PC-9 (cell line): ENCODE measurements around the gene PTPRM. TPM values are rescaled to one million over a fixed set of nuclear protein-coding genes. Genes with fewer than 3 reads are reported as not detected.

ENCODE experiments used
- BruUV-seq: library from RNA; stranded (reverse); fragments of 400-500 nt; replicated peaks from 2 replicates; lab custom pipeline; 2021; lab: Mats Ljungman, UMichigan
- CTCF ChIA-PET: fragments of 300-600 bp; sonication (Branson Sonifier 250); formaldehyde crosslinking; loops from one replicate; lab custom pipeline; 2022; ENCODE audit warnings: antibody characterized with exemption; lab: Charles Lee
- POLR2A ChIA-PET: fragments of 300-600 bp; sonication (Branson Sonifier 250); formaldehyde crosslinking; loops from one replicate; lab custom pipeline; 2022; ENCODE audit warnings: antibody characterized with exemption; ENCODE audit not compliant: unreplicated experiment; lab: Charles Lee
- DNase-seq, 2 experiments: peaks; one replicate each; pipeline versions ENCODE4 v3.0.0 to v3.0.0-alpha.2; 2015 to 2022; ENCODE audit warnings: mixed read lengths in 1 of 2
- H2AFZ ChIP-seq: fragments of 200-600 bp; sonication (generic); 2 replicates; pipeline ENCODE4 v1.8.1; 2017; ENCODE audit warnings: antibody characterized with exemption
- H3F3A ChIP-seq: fragments of 200-600 bp; sonication (generic); 2 replicates; pipeline ENCODE4 v1.8.1; 2017; ENCODE audit warnings: antibody characterized with exemption, mild to moderate bottlenecking, low read depth; ENCODE audit not compliant: insufficient read depth
- H3K27ac ChIP-seq: fragments of 200-600 bp; sonication (generic); 2 replicates; pipeline ENCODE4 v1.6.1; 2016; ENCODE audit warnings: mixed run types
- H3K27me3 ChIP-seq: fragments of 200-600 bp; sonication (generic); 2 replicates; pipeline ENCODE4 v1.6.1; 2016; ENCODE audit warnings: low read depth, mixed run types; ENCODE audit not compliant: insufficient read depth
- H3K36me3 ChIP-seq: fragments of 200-600 bp; sonication (generic); 2 replicates; pipeline ENCODE4 v1.6.1; 2016; ENCODE audit warnings: low read depth, mixed run types
- H3K4me1 ChIP-seq: fragments of 200-600 bp; sonication (generic); replicated peaks from 2 replicates; pipeline ENCODE4 v1.6.1; 2016; ENCODE audit warnings: mixed run types; ENCODE audit not compliant: insufficient read depth
- H3K4me2 ChIP-seq: fragments of 200-600 bp; sonication (generic); 2 replicates; pipeline ENCODE4 v1.6.1; 2017; ENCODE audit warnings: mixed run types
- H3K4me3 ChIP-seq: fragments of 200-600 bp; sonication (generic); 2 replicates; pipeline ENCODE4 v1.6.1; 2016; ENCODE audit warnings: mixed run types
- H3K79me2 ChIP-seq: fragments of 200-600 bp; sonication (generic); 2 replicates; pipeline ENCODE4 v1.6.1; 2017; ENCODE audit warnings: low read depth, mixed run types
- H3K9me2 ChIP-seq: fragments of 200-600 bp; sonication (generic); 2 replicates; pipeline ENCODE4 v1.8.1; 2017; ENCODE audit warnings: mild to moderate bottlenecking; ENCODE audit not compliant: insufficient read depth
- H3K9me3 ChIP-seq: fragments of 200-600 bp; sonication (generic); 2 replicates; pipeline ENCODE4 v1.8.1; 2016; ENCODE audit warnings: low read depth; ENCODE audit not compliant: insufficient read depth
- H4K20me1 ChIP-seq: fragments of 200-600 bp; sonication (generic); 2 replicates; pipeline ENCODE4 v1.8.1; 2017; ENCODE audit not compliant: insufficient read depth
- EZH2 ChIP-seq: fragments of 200-600 bp; sonication (generic); IDR thresholded peaks from 2 replicates; pipeline ENCODE4 v1.8.0; 2017; ENCODE audit warnings: antibody characterized with exemption, low read depth
- intact Hi-C: fragments of 100-400 bp; cut with micrococcal nuclease; formaldehyde crosslinking; loops from one replicate; pipeline ENCODE4 v1.10.0; 2022; ENCODE audit not compliant: unreplicated experiment
- total RNA-seq: library from RNA; stranded (reverse); gene quantifications from 2 replicates; pipeline ENCODE4 v1.2.3, GENCODE V29; 2021
- TF ChIP-seq, protein P1 (sequence below): fragments of 200-600 bp; sonication (generic); conservative IDR thresholded peaks from 2 replicates; pipeline ENCODE4 v1.6.1; 2017; ENCODE audit warnings: mixed run types, antibody characterized with exemption, mild to moderate bottlenecking, moderate library complexity

The PTPRM gene
- total RNA-seq, 1 experiment from 2014 or later: 32.5 TPM

DNA sequence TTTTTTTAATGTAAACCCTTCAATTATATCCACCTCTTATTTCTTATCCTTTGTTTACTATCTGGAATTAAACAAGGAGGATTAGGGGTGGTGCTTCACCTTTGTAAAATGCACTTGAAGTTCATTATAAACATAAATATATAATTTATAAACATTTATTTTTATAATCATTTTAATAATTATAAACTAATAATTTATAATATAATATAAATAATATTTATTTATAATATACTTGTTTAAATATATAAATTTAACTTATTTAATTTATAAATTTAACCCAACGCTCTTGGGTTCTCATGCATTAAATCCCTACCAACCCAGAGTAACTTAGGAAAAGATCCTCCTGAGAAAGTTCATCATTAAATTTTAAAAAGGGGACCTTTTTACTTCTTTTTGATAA, 452.5 kb downstream of the PTPRM start:
- BruUV-seq: no TSS peak
- no peak for DNase-seq
- H3K4me3 ChIP-seq: no peak overlapping the region
- no peak overlapping the region for H2AFZ ChIP-seq
- no peaks in the 10 kb centered on the region for H3K27me3 ChIP-seq
- intact Hi-C loops: no loop called here
- H3F3A ChIP-seq: no peaks in the 10 kb centered on the region
- no peaks in the 10 kb centered on the region for H3K4me1 ChIP-seq
- no peaks in the 10 kb centered on the region for H3K79me2 ChIP-seq
- no peak overlapping the region for H3K4me2 ChIP-seq
- no peaks in the 10 kb centered on the region for H3K9me3 ChIP-seq
- H3K9me2 ChIP-seq: no peaks in the 10 kb centered on the region
- H3K27ac ChIP-seq: no peak overlapping the region
- no peaks in the 10 kb centered on the region for H3K36me3 ChIP-seq
- TF ChIP-seq, protein P1, sequence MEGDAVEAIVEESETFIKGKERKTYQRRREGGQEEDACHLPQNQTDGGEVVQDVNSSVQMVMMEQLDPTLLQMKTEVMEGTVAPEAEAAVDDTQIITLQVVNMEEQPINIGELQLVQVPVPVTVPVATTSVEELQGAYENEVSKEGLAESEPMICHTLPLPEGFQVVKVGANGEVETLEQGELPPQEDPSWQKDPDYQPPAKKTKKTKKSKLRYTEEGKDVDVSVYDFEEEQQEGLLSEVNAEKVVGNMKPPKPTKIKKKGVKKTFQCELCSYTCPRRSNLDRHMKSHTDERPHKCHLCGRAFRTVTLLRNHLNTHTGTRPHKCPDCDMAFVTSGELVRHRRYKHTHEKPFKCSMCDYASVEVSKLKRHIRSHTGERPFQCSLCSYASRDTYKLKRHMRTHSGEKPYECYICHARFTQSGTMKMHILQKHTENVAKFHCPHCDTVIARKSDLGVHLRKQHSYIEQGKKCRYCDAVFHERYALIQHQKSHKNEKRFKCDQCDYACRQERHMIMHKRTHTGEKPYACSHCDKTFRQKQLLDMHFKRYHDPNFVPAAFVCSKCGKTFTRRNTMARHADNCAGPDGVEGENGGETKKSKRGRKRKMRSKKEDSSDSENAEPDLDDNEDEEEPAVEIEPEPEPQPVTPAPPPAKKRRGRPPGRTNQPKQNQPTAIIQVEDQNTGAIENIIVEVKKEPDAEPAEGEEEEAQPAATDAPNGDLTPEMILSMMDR: no peak
- no peak for TF ChIP-seq EZH2
- no peaks in the 10 kb centered on the region for H4K20me1 ChIP-seq
- ChIA-PET CTCF (no interaction called here), POLR2A (no interaction called here)

DNA sequence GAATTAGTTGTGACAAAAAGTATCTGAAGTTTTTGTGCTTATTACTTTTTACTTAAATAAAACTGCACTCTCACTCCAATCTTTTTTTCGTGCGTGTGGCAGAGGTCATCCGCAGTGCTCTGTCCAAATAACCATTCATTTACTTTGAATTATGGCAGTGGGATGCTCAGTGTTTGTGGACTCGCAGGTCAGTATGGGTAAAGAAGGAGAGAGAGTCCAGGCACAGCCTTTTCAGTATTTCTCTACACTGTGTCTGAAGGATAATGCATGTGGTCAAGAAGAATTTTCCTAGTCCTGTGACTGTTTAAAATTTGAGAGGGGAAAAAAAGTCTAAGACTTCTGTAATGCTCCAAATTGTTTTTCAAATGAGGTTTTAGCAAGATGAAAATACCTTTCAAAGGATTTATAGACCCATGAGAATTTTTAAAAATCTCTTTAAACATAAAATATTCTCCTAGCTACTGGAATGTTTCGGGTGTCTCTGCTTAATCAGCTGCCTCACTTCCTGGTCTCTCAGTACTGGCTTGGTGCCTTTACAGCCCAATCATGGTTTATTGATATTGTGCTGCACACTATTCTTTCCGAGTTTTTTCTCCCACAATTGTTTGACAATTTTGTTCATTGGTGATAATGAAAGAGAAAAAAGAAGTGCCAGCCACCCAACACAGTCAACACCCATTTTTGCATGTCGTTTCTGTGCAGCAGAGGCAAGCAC, 453.2 kb downstream of the PTPRM start:
- POLR2A ChIA-PET: no interaction called here
- Histone ChIP-seq H3F3A (no peaks in the 10 kb centered on the region), H3K79me2 (no peaks in the 10 kb centered on the region), H3K4me2 (no peak overlapping the region), H3K36me3 (no peaks in the 10 kb centered on the region), H3K9me3 (no peaks in the 10 kb centered on the region), H3K9me2 (no peaks in the 10 kb centered on the region), H4K20me1 (no peaks in the 10 kb centered on the region), H3K4me1 (no peaks in the 10 kb centered on the region), H2AFZ (no peak overlapping the region), H3K27me3 (no peaks in the 10 kb centered on the region), H3K4me3 (no peak overlapping the region), H3K27ac (no peak overlapping the region)
- intact Hi-C loops: no loop called here
- no TSS peak for BruUV-seq
- CTCF ChIA-PET: no interaction called here
- no peak for DNase-seq
- no peak for TF ChIP-seq EZH2
- TF ChIP-seq, protein P1: no peak

DNA sequence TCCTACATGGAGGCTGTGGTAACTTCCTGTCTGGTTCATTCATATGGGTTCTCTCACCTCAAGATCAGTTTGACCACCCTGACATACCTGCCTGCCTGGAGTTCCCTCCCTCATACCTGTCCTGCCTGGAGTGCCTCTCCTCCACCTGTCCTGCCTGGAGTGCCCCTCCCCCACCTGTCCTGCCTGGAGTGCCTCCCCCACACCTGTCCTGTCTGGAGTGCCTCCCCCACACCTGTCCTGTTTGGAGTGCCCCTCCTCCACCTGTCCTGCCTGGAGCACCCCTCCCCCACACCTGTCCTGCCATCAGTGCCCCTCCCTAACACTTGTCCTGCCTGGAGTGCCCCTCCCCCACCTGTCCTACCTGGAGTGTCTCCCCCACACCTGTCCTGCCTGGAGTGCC, 461.9 kb downstream of the PTPRM start:
- Histone ChIP-seq H3F3A (no peaks in the 10 kb centered on the region), H3K27me3 (no peaks in the 10 kb centered on the region), H3K9me3 (no peaks in the 10 kb centered on the region), H3K4me3 (no peak overlapping the region), H4K20me1 (no peaks in the 10 kb centered on the region), H2AFZ (no peak overlapping the region), H3K4me2 (no peak overlapping the region), H3K27ac (no peak overlapping the region), H3K36me3 (no peaks in the 10 kb centered on the region), H3K79me2 (no peaks in the 10 kb centered on the region), H3K4me1 (no peaks in the 10 kb centered on the region), H3K9me2 (0 out of 2 replicates have a peak, but pooled peaks cover 4% of the 10 kb centered on the region)
- no peak for DNase-seq
- ChIA-PET CTCF (no interaction called here), POLR2A (no interaction called here)
- no TSS peak for BruUV-seq
- intact Hi-C loops: no loop called here
- TF ChIP-seq, protein P1: no peak
- TF ChIP-seq EZH2: no peak
